NB4 (cell line): ENCODE measurements around the gene RYR2.

Source experiments
- CTCF ChIP-seq: IDR thresholded peaks from one replicate; pipeline ENCODE4 v1.5.1; 2012; ENCODE audit warnings: low read depth, low read length
- POLR2A ChIP-seq: IDR thresholded peaks from 2 replicates; pipeline ENCODE4 v1.6.1; 2011; ENCODE audit warnings: mild to moderate bottlenecking; ENCODE audit not compliant: insufficient read length; ENCODE audit errors: extremely low read depth
- TF ChIP-seq, protein P1 (sequence below): IDR thresholded peaks from 2 replicates; pipeline ENCODE4 v1.6.1; 2011; ENCODE audit warnings: low read depth, low read length

DNA sequence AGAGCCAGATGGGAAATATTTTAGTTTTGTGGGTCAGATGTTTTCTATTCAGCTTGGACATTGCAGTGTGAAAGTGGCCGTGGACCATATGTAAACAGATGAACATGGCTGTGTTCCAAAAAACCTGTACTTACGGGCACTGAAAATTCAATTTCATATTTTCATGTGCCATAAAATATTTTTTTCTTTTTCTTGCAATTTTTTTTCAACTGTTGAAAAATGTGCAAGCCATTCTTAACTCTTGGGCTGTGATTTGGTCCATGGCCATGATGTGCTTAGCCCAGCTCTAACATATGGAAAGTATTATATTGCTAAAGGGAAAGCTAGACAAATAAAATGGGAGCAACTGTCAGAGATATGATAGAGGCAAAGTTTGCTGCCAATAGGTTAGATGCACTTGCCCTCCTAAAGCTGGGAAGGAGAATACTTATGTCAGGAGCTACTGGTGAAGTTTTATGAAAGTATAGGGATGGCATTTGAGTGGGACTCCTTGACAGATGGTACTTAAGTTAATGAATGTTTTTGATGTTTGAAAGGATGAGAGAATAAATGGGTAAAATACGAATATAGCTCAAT, 240.3 kb downstream of the RYR2 start:
- TF ChIP-seq CTCF: no peak
- TF ChIP-seq POLR2A: no peak
- TF ChIP-seq, protein P1, sequence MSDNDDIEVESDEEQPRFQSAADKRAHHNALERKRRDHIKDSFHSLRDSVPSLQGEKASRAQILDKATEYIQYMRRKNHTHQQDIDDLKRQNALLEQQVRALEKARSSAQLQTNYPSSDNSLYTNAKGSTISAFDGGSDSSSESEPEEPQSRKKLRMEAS: no peak
